Mesendoderm (in vitro differentiated cells): Measurements from ENCODE around the gene PPFIBP2.
A peak's percentile ranks its signal among the peaks of the same experiment; 100 is the strongest.

Experiments
- DNase-seq: peaks from one replicate; pipeline ENCODE4 v3.0.0; 2013
- H2AK5ac ChIP-seq: 2 replicates; pipeline ENCODE4 v1.6.1; 2013; ENCODE audit warnings: low read length, inconsistent platforms
- H2BK120ac ChIP-seq: 2 replicates; pipeline ENCODE4 v1.6.1; 2013; ENCODE audit warnings: low read depth, mild to moderate bottlenecking, low read length, moderate library complexity, mixed read lengths
- H2BK15ac ChIP-seq: replicated peaks from 2 replicates; pipeline ENCODE4 v1.6.1; 2013; ENCODE audit warnings: low read depth, mild to moderate bottlenecking, moderate library complexity
- H2BK5ac ChIP-seq: 2 replicates; pipeline ENCODE4 v1.6.1; 2013; ENCODE audit warnings: low read length, inconsistent platforms
- H3K18ac ChIP-seq: 2 replicates; pipeline ENCODE4 v1.6.1; 2013; ENCODE audit warnings: mild to moderate bottlenecking, low read length, mixed read lengths
- H3K23ac ChIP-seq: one replicate; pipeline ENCODE4 v1.6.1; 2013; ENCODE audit warnings: low read length
- H3K27ac ChIP-seq: 2 replicates; pipeline ENCODE4 v1.5.1; 2013; ENCODE audit warnings: low read depth, mild to moderate bottlenecking, inconsistent platforms, low read length, moderate library complexity
- H3K27me3 ChIP-seq: 2 replicates; pipeline ENCODE4 v1.6.1; 2013; ENCODE audit warnings: low read length, control low read depth, mild to moderate bottlenecking, inconsistent platforms; ENCODE audit not compliant: insufficient read depth, poor library complexity
- H3K36me3 ChIP-seq: 2 replicates; pipeline ENCODE4 v1.6.1; 2013; ENCODE audit warnings: low read length, inconsistent platforms; ENCODE audit not compliant: control insufficient read depth, insufficient read depth
- H3K4ac ChIP-seq: one replicate; pipeline ENCODE4 v1.6.1; 2013; ENCODE audit warnings: low read depth, mild to moderate bottlenecking, low read length, moderate library complexity
- H3K4me1 ChIP-seq: 2 replicates; pipeline ENCODE4 v1.6.1; 2013; ENCODE audit warnings: low read depth, low read length, inconsistent platforms; ENCODE audit not compliant: control insufficient read depth
- H3K4me2 ChIP-seq: 2 replicates; pipeline ENCODE4 v1.6.1; 2013; ENCODE audit warnings: low read length
- H3K4me3 ChIP-seq: 2 replicates; pipeline ENCODE4 v1.5.1; 2013; ENCODE audit warnings: mild to moderate bottlenecking, low read length
- H3K56ac ChIP-seq: one replicate; pipeline ENCODE4 v1.6.1; 2013; ENCODE audit warnings: low read length
- H3K79me1 ChIP-seq: 2 replicates; pipeline ENCODE4 v1.6.1; 2013; ENCODE audit warnings: low read length, inconsistent platforms
- H3K79me2 ChIP-seq: 2 replicates; pipeline ENCODE4 v1.6.1; 2013; ENCODE audit warnings: mild to moderate bottlenecking, low read length; ENCODE audit not compliant: control insufficient read depth, insufficient read depth
- H3K9ac ChIP-seq: 2 replicates; pipeline ENCODE4 v1.6.1; 2013; ENCODE audit warnings: low read length, inconsistent platforms
- H4K5ac ChIP-seq: one replicate; pipeline ENCODE4 v1.6.1; 2013; ENCODE audit warnings: low read length
- H4K8ac ChIP-seq: one replicate; pipeline ENCODE4 v1.6.1; 2013; ENCODE audit warnings: low read depth, mild to moderate bottlenecking, control low read depth, low read length, moderate library complexity
- WGBS: extraction: QIAGEN DNeasy Blood & Tissue Kit; methylation state at CpG from one replicate; pipeline ENCODE4 v1.1.7; 2013; ENCODE audit warnings: low lambda C conversion rate, missing lambda C conversion rate; ENCODE audit not compliant: insufficient coverage; ENCODE audit errors: extremely low coverage; 5-methylcytosine and 5-hydroxymethylcytosine counted together

PPFIBP2 gene

GRCh38 chr11:7543302-7543701, 29.5 kb downstream of the PPFIBP2 start:
- DNase-seq, result no peak
- no peak overlapping the region for H3K27ac ChIP-seq
- no CpG with 5 or more reads among the region's 1 CpG for WGBS

GRCh38 chr11:7544021-7544420, 30.2 kb downstream of the PPFIBP2 start:
- H3K4me3 ChIP-seq, result no peak overlapping the region
- no peak overlapping the region for H2BK120ac ChIP-seq
- H3K27ac ChIP-seq, result no peak overlapping the region
- no peak overlapping the region for H3K4me2 ChIP-seq
- H3K18ac ChIP-seq, result no peak overlapping the region
- H4K5ac ChIP-seq, result no peak overlapping the region
- no CpG with 5 or more reads among the region's 3 CpGs for WGBS
- H3K36me3 ChIP-seq, result no peaks in the 10 kb centered on the region
- H3K79me2 ChIP-seq, result no peaks in the 10 kb centered on the region
- no peak overlapping the region for H2AK5ac ChIP-seq
- peaks cover 2% of the 10 kb centered on the region for H3K4me1 ChIP-seq
- no peak overlapping the region for H3K4ac ChIP-seq
- H4K8ac ChIP-seq, result no peak overlapping the region
- H2BK15ac ChIP-seq, result no peak overlapping the region
- DNase-seq, result no peak
- no peak overlapping the region for H2BK5ac ChIP-seq
- no peak overlapping the region for H3K9ac ChIP-seq
- no peak overlapping the region for H3K56ac ChIP-seq
- H3K27me3 ChIP-seq, result no peaks in the 10 kb centered on the region
- no peaks in the 10 kb centered on the region for H3K79me1 ChIP-seq
- no peak overlapping the region for H3K23ac ChIP-seq

More at GRCh38 chr11:7543302-7543701, 29.5 kb downstream of the PPFIBP2 start:
- no peak overlapping the region for H3K4ac ChIP-seq
- H4K8ac ChIP-seq, result no peak overlapping the region
- H3K79me2 ChIP-seq, result no peaks in the 10 kb centered on the region
- no peak overlapping the region for H4K5ac ChIP-seq
- no peaks in the 10 kb centered on the region for H3K27me3 ChIP-seq
- H3K56ac ChIP-seq, result no peak overlapping the region
- H3K79me1 ChIP-seq, result no peaks in the 10 kb centered on the region
- H3K4me3 ChIP-seq, result no peak overlapping the region
- H3K4me2 ChIP-seq, result no peak overlapping the region
- no peaks in the 10 kb centered on the region for H3K36me3 ChIP-seq
- H2BK15ac ChIP-seq, result no peak overlapping the region
- H3K4me1 ChIP-seq, result no peaks in the 10 kb centered on the region
- H2BK120ac ChIP-seq, result no peak overlapping the region
- H3K23ac ChIP-seq, result no peak overlapping the region
- H2AK5ac ChIP-seq, result no peak overlapping the region
- H3K9ac ChIP-seq, result no peak overlapping the region
- H3K18ac ChIP-seq, result no peak overlapping the region
- no peak overlapping the region for H2BK5ac ChIP-seq

- no CpG with 5 or more reads among the region's 4 CpGs for WGBS
- Histone ChIP-seq H4K8ac (no peak overlapping the region), H2BK5ac (no peak overlapping the region)
Observed at GRCh38 chr11:7545611-7546010, 31.8 kb downstream of the PPFIBP2 start.

GRCh38 chr11:7546324-7546791, 32.6 kb downstream of the PPFIBP2 start:
- no peak overlapping the region for H3K18ac ChIP-seq
- H3K36me3 ChIP-seq, result no peaks in the 10 kb centered on the region
- H2BK15ac ChIP-seq, result no peak overlapping the region
- no peak overlapping the region for H3K4ac ChIP-seq
- no peak overlapping the region for H3K4me2 ChIP-seq
- no peak overlapping the region for H4K8ac ChIP-seq
- H3K79me2 ChIP-seq, result no peaks in the 10 kb centered on the region
- no peak overlapping the region for H4K5ac ChIP-seq
- WGBS, result no CpG with 5 or more reads among the region's 3 CpGs
- H3K4me1 ChIP-seq, result peaks cover 2% of the 10 kb centered on the region
- H3K27ac ChIP-seq, result no peak overlapping the region
- no peak overlapping the region for H3K9ac ChIP-seq
- no peaks in the 10 kb centered on the region for H3K79me1 ChIP-seq
- H3K27me3 ChIP-seq, result no peaks in the 10 kb centered on the region
- no peak for DNase-seq
- H3K4me3 ChIP-seq, result no peak overlapping the region
- no peak overlapping the region for H2BK120ac ChIP-seq
- H3K23ac ChIP-seq, result no peak overlapping the region
- no peak overlapping the region for H3K56ac ChIP-seq
- no peak overlapping the region for H2AK5ac ChIP-seq
- no peak overlapping the region for H2BK5ac ChIP-seq

More at GRCh38 chr11:7545611-7546010, 31.8 kb downstream of the PPFIBP2 start:
- Histone ChIP-seq H2AK5ac (no peak overlapping the region), H2BK15ac (no peak overlapping the region), H3K79me1 (no peaks in the 10 kb centered on the region), H3K4me3 (no peak overlapping the region), H3K4ac (no peak overlapping the region), H2BK120ac (no peak overlapping the region), H4K5ac (no peak overlapping the region), H3K36me3 (no peaks in the 10 kb centered on the region), H3K4me1 (peaks cover 2% of the 10 kb centered on the region), H3K27me3 (no peaks in the 10 kb centered on the region), H3K23ac (no peak overlapping the region), H3K79me2 (no peaks in the 10 kb centered on the region), H3K9ac (no peak overlapping the region), H3K4me2 (no peak overlapping the region), H3K56ac (no peak overlapping the region), H3K18ac (no peak overlapping the region), H3K27ac (no peak overlapping the region)
- no peak for DNase-seq

GRCh38 chr11:7547687-7548086, 33.9 kb downstream of the PPFIBP2 start:
- Histone ChIP-seq H2BK15ac (no peak overlapping the region), H2AK5ac (no peak overlapping the region), H3K23ac (no peak overlapping the region), H3K56ac (no peak overlapping the region), H3K4me1 (peaks cover 2% of the 10 kb centered on the region), H3K27me3 (no peaks in the 10 kb centered on the region), H2BK120ac (no peak overlapping the region), H3K79me1 (no peaks in the 10 kb centered on the region), H3K27ac (no peak overlapping the region), H2BK5ac (no peak overlapping the region), H3K36me3 (no peaks in the 10 kb centered on the region), H3K9ac (no peak overlapping the region), H3K4me2 (no peak overlapping the region), H3K79me2 (no peaks in the 10 kb centered on the region), H4K5ac (no peak overlapping the region), H3K18ac (no peak overlapping the region), H3K4ac (no peak overlapping the region), H3K4me3 (no peak overlapping the region), H4K8ac (no peak overlapping the region)
- no peak for DNase-seq
- no CpG with 5 or more reads among the region's 4 CpGs for WGBS

- H3K9ac ChIP-seq, result no peak overlapping the region
- no peak overlapping the region for H3K4ac ChIP-seq
- no peak overlapping the region for H3K23ac ChIP-seq
- H2BK5ac ChIP-seq, result no peak overlapping the region
- H2AK5ac ChIP-seq, result no peak overlapping the region
- peaks cover 2% of the 10 kb centered on the region for H3K4me1 ChIP-seq
- no peak overlapping the region for H3K27ac ChIP-seq
- no CpG with 5 or more reads among the region's 7 CpGs for WGBS
- peak; percentile 88 for DNase-seq
- no peaks in the 10 kb centered on the region for H3K27me3 ChIP-seq
- H2BK120ac ChIP-seq, result no peak overlapping the region
- H3K79me1 ChIP-seq, result no peaks in the 10 kb centered on the region
- H3K56ac ChIP-seq, result no peak overlapping the region
- no peak overlapping the region for H4K5ac ChIP-seq
- H3K4me3 ChIP-seq, result no peak overlapping the region
- H3K36me3 ChIP-seq, result no peaks in the 10 kb centered on the region
- no peak overlapping the region for H3K4me2 ChIP-seq
- H2BK15ac ChIP-seq, result no peak overlapping the region
- H3K79me2 ChIP-seq, result no peaks in the 10 kb centered on the region
- no peak overlapping the region for H4K8ac ChIP-seq
- H3K18ac ChIP-seq, result no peak overlapping the region
Observed at GRCh38 chr11:7548659-7549274, 35.0 kb downstream of the PPFIBP2 start.
